ENCODE measurements around the gene TEX19.

GRCh38 chr17:82310877-82311276 is 48.2 kb upstream of the TEX19 start:
- TF ChIP-seq CTCF (IDR thresholded peaks at IDR 0.05; ENCODE audit: low read length) (no peak), EZH2 (IDR thresholded peaks at IDR 0.05; ENCODE audit: borderline replicate concordance, low read length) (no peak)

All from OCI-LY1 (cell line).